NCI-H345 (cell line): ENCODE measurements around the gene ASPG.

Experiments used
- DNase-seq: peaks from one replicate; lab custom pipeline; 2025; lab: John Stamatoyannopoulos, UW

ASPG gene

DNA sequence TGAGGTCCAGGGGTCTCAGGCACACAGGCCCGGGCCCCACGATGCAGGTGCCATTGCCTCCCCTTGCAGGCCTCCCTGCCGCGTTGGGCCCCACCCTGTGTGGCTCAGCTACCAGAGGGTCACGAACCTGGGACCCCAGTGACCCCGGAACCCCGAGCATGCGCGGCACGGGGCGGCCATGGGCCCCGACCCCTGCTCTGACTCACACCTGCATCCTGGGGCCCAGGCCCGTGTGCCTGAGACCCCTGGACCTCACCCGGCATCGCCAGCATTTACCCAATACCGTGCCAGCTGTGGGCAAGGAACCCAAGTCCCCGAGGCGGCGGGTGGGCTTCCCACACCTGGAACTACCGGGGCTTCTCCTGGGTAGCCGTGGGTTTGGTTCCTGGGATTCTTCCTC is 78.0 kb downstream of the ASPG start:
- no peak for DNase-seq

DNA sequence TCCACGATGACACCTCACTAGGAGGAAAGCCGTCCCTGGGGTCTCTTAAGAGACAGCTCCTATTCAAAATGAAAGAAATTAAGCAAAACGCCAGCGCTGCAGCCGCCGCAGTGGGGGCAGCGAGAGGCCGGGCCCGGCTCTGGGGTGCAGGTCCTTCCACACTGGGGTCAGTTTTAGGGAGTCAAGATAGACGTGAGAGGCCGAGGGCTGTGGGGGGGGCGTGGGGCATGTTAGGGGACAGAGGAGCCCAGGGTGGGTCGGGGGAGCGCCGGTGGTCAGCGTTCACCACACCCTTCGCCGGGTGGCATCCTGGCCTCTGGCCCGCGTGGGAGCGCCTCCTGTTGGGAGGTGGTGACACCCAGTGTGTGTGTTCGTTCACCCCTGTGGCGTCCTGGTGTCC is 78.5 kb downstream of the ASPG start:
- no peak for DNase-seq

GRCh38 chr14:104164512-104164911 is 79.0 kb downstream of the ASPG start:
- no peak for DNase-seq
